ENCODE measurements around the gene SYNGR1.
"Not testable (repeated sequence)": the region's sequence is repeated elsewhere in the genome, so short reads cannot be mapped to it uniquely, and the experiment has no call there.

The SYNGR1 gene

DNA sequence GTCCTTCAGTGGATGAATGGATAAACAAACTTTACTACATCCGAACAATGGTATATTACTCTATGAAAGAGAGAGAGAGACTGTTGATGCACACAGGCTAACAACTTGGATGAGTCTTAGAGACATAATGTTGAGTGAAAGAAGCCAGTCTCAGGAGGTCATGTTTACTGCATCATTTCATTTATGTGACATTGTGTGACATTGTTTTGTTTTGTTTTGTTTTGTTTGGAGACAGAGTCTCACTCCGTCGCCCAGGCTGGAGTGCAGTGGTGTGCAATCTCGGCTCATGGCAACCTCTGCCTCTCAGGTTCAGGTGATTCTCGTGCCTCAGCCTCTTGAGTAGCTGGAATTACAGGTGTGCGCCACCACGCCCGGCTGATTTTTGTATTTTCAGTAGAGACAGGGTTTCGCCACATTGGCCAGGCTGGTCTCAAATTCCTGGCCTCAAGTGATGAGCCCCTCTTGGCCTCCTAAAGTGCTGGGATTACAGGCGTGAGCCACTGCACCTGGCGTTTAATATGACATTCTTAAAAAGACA lies 62.1 kb downstream of the SYNGR1 start:
- not testable (repeated sequence) for DNase-seq

DNA sequence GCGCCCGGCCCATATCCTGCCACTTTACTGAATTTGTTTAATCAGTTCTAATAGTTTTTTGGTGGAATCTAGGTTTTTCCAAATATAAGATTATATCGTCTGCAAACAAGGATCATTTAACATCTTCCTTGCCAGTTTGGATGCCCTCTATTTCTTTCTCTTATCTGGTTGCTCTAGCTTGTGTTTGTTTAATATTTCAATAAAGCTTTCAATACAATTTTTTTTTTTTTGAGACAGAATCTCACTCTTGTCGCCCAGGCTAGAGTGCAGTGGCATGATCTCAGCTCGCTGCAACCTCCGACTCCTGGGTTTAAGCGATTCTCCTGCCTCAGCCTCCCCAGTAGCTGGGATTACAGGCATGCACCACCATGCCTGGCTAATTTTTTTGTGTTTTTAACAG lies 63.4 kb downstream of the SYNGR1 start:
- DNase-seq = not testable (repeated sequence)

GRCh38 chr22:39414377-39414776 lies 64.6 kb downstream of the SYNGR1 start:
- DNase-seq = no peak

DNA sequence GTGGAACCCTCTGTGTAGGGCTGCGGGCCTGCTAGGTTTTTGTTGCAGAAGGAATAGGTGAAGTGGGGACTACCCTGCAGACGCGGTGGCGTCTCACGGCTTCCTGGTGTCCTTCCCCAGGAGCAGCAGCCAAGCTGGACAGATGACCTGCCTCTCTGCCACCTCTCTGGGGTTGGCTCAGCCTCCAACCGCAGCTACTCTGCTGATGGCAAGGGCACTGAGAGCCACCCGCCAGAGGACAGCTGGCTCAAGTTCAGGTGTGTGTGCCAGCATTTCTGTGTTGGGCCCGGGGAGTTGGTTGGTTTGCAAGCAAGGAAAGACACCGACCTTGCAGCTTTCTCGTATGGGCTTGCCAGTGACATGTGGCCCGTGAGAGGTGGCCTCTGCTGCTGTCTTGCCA lies 65.1 kb downstream of the SYNGR1 start:
- DNase-seq = no peak

DNA sequence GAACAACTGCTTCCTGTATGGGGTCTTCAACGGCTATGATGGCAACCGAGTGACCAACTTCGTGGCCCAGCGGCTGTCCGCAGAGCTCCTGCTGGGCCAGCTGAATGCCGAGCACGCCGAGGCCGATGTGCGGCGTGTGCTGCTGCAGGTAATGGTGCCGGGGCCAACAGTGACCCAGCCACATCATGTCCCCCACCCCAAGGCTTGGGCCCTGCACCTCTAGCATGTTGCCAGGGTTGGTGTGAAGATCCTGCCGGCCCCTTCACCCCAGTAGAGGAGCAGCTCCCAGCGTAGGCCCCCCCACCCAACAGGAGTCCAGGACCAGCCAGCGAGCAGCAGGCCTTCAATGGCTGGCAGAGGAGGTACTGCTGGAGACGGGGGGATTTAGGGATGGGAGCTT lies 65.7 kb downstream of the SYNGR1 start:
- DNase-seq = no peak

- DNase-seq = no peak
Measured at GRCh38 chr22:39416319-39416718, 66.5 kb downstream of the SYNGR1 start.

DNA sequence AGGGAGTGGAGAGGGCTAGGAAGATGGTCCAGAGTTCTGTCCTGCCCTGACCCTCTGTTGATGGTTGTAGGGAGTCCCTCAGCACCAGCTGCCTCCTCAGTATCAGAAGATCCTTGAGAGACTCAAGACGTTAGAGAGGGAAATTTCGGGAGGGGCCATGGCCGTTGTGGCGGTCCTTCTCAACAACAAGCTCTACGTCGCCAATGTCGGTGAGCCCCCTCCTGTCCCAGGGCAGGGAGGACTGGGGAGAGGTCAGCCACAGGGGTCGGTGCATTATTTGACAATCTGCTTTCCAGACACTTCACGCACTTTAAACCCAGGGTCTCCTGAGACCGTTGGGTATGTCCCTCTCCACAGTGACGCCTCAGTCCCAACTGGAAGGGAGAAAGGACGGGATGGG lies 67.8 kb downstream of the SYNGR1 start:
- no peak for DNase-seq

DNA sequence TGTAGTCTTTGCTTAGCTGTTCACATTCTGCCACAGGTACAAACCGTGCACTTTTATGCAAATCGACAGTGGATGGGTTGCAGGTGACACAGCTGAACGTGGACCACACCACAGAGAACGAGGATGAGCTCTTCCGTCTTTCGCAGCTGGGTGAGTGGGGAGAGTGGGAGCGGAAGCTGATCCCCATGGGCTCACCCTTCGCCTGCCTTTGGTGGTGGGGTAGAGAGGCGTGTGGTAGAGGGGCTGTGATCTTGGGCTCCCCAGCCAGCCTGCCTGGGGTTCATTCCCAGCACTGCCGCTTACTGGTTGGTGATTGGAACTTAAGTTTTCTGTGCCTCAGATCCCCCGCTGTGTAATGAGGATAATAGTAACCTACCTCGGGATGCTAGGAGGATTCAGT lies 68.9 kb downstream of the SYNGR1 start:
- no peak for DNase-seq

DNA sequence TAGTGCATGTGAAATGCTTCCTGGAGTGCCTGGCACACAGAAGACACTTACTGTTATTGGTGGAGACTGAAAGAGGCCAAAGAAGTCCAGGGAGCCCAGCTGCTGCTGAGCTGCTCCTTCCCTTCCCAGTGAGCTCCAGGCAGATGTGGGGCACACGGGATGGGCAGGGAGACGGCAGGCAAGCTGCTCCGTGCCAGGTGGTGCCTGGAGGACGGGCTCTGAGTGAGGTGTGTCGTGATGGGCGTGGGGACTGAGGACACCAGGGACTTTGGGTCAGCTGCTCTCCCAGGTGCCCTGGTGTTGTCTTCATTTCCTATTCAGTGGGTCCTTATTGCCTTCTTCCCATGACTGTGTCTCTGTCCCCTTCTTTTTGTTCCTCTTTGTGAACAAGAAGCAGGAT lies 69.3 kb downstream of the SYNGR1 start:
- no peak for DNase-seq

DNA sequence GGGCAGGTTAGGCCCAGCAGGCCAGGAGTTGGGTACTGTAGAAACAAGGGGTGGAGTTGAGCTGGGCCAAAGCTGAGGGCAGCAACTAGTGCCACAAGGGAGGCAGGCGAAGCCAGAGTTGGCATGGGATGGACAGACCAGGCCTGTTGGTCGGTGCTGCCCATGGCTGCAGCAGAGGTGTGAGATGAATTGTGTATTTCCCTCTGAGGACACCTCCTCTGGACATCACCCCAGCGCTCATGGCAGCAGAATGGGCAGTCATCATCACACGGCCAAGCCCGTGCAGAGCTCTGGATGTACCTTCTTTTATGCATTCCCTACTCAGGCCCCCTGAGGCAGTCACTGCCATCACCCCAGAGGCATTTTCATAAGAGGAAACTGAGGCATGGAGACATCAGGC lies 70.1 kb downstream of the SYNGR1 start:
- no peak for DNase-seq

GRCh38 chr22:39421691-39422090 lies 71.9 kb downstream of the SYNGR1 start:
- no peak for DNase-seq

GRCh38 chr22:39422101-39422500 lies 72.3 kb downstream of the SYNGR1 start:
- no peak for DNase-seq

DNA sequence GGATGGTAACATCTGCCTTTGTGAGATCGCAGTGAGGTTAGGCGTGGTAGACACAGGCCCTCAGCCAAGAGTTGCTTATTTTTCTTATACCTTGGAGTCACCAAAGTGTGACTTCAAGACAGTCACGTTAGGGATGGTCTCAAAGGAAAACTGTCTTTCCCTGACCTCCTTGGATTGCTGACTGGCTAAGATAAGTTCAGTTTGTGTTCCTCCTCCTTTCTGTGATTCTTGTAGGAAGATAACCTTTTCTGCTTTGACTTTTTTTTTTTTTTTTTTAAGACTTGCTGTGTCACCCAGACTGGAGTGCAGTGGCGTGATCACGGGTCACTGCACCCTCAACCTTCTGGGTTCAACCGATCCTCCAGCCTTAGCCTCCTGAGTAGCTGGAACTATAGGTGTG lies 72.9 kb downstream of the SYNGR1 start:
- no peak for DNase-seq

- no peak for DNase-seq
Measured at GRCh38 chr22:39423976-39424375, 74.2 kb downstream of the SYNGR1 start.

DNA sequence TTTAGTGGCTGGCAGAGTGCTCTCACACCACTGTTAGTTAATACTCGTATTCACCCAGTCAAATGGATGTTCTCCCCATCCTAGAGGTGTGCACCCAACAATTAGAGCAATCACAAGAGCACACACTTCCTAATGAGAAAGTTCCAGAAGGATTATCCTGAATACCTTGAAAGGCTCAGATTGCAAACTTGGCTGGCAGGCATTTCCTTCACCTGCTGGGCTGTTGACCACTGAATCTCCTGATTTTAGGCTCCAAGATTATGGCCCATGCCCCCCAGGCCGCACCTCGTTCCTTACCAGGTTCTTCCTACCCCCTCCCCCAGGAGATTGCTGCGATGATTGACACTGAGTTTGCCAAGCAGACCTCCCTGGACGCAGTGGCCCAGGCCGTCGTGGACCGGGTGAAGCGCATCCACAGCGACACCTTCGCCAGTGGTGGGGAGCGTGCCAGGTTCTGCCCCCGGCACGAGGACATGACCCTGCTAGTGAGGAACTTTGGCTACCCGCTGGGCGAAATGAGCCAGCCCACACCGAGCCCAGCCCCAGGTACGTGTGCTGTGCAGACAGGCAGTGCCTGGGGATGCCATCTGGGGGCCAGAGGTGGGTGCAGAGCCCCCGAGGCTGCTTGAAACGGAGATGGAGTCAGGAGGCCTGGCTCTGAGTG lies 76.7 kb downstream of the SYNGR1 start:
- no peak for DNase-seq

DNA sequence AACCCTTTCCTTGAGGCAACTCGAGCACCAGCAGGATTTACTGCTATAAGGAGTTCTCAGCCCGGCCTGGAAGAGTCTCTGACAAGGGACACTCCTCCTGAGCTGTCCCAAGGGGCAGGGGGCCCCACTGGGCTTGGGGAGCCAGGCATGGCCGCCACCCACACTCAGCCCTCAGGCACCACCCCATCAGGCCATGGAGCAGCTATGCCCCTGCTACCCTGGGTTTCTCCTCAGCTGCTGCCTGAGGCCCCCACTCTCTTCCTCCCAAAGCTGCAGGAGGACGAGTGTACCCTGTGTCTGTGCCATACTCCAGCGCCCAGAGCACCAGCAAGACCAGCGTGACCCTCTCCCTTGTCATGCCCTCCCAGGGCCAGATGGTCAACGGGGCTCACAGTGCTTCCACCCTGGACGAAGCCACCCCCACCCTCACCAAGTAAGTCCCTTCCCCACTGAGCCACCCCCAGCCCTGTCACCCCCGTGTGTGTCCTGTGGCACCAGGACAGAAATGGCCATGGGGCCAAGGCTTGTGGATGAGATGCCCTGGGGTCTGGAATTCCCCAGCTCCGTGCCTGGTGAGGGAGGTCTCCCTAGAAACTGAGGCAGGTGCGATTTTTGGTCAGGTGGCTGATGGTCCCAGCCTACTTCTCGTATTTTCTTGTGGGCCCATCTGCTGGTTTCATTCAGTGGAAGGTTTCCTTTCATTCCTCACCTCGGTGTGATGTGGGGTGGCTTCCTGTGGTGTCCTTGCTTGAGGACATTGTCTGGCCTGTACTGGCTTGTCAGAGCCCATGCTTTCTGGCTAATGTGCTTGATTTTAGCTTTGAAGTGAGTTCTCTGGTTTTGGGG lies 78.2 kb downstream of the SYNGR1 start:
- DNase-seq = no peak

DNA sequence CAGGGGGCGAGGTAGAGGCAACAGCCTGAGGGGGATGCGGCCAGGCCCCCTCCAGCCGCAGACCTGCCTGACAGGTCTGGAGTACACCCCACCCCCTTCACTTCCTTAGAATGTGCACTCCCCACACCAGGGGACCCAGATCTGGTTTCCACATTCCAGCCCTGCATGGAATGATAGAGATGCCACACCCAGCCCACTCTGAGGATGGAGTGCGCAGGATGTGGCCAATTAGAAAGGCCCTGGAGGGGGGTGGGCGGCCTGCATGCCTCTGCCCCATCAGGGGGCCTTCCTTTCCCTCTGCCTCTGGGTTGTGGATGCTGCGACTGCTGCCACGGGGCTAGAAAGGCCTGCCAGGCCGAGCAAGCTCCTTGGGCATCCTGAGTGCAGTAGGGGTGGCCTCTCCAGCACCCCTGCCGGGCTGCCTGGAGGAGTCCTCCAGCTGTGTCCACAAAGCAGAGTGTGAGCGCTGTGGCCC lies 78.8 kb downstream of the SYNGR1 start:
- DNase-seq = no peak

DNA sequence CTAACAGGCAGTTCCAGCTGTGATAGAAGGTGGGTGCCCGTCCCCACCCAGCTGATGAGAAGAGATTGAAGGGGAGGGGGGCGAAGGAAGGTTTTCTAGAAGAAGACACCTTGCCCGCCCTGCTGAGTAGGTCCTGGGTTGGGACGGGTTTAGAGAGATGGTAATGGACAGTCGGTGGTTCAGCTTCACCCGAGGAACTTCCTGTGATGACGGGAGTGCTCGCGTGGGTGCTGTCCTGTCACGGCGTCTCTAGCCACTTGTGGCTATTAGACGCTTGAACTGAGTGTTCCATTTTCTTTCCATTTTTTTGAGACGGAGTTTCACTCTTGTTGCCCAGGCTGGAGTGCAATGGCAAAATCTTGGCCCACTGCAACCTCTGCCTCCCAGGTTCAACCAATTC lies 79.4 kb downstream of the SYNGR1 start:
- DNase-seq = no peak

DNA sequence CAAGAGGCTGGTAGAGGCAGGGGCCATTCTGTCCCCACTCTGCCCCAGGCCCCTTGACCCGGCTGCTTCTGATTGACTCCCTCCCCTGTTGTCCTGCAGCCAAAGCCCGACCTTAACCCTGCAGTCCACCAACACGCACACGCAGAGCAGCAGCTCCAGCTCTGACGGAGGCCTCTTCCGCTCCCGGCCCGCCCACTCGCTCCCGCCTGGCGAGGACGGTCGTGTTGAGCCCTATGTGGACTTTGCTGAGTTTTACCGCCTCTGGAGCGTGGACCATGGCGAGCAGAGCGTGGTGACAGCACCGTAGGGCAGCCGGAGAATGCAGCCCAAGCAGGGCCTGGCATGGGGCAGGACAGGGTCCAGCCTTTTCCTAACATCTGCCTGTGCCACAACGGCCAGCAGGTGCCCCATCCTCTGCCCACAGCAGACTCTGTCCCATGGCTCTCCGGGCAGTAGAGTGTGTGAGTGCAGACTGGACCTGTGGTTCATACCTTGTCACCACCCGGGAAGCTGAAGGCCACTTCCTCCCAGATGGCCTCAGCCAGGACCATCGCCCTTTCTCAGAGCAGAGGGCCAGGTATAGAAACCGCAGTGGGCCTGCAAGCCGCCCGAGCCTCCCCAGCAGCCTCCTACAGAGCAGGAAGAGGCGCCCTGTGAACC lies 80.3 kb downstream of the SYNGR1 start:
- DNase-seq = no peak

GRCh38 chr22:39430576-39431150 lies 80.9 kb downstream of the SYNGR1 start:
- no peak for DNase-seq

GRCh38 chr22:39431216-39431801 lies 81.5 kb downstream of the SYNGR1 start:
- no peak for DNase-seq

DNA sequence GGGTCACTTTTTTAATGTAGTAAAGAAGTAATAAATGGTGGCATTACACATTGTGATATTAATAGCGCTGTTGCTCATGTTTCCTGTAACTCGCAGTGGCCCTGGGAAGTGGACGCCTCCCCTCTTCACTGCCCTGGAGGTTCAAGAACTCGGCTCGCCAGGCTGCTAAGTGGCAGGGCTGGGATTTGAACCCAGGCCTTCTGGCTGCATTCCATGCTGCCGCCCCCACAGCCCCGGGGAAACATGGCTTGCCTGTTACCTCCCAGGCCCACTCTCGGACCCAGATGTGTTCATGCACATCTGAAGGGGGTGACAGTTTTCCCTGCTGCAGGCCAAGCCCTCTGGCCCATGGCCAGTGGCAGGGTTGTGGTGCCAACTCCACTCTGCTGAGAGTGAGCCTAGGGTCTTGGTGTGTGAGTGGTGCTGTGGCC lies 82.0 kb downstream of the SYNGR1 start:
- DNase-seq = no peak

DNA sequence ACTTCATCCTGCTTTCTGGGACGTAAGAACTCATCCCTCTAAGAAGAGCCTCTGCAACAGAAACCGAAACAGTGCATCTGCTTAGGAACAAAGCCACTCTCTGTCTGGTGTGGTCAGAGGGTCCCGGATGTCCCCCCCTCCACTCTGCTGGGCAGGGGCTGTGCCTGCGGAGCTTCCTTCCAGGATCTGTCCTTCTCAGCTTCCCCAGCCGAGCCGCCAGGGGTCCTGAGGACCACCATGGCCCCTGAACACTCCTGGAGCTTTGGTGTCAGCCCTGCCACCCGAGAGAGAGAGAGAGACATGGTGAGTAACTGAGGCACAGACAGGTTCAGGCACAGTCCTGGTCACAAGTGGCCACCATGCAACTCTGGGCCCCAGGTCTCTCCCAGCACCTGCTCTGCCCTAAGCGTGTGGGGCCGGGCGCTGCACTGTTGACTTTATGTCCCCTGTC lies 82.6 kb downstream of the SYNGR1 start:
- DNase-seq = no peak
